Nephron progenitor cell (in vitro differentiated cells): ENCODE data around the gene PAGE2B.
"Not testable (repeated sequence)": the region's sequence is repeated elsewhere in the genome, so short reads cannot be mapped to it uniquely, and the experiment has no call there.

ENCODE experiments used
- DNase-seq: peaks from one replicate; pipeline ENCODE4 v3.0.0; 2021
- H3K27ac Mint-ChIP-seq: 2 replicates; pipeline ENCODE4 v1.8.0; 2021; ENCODE audit warnings: mild to moderate bottlenecking, moderate library complexity, mixed read lengths
- H3K27me3 Mint-ChIP-seq: 2 replicates; pipeline ENCODE4 v1.8.0; 2021; ENCODE audit warnings: mild to moderate bottlenecking, low read depth, mixed read lengths; ENCODE audit not compliant: poor library complexity
- H3K36me3 Mint-ChIP-seq: 2 replicates; pipeline ENCODE4 v1.8.0; 2021; ENCODE audit warnings: low read depth, mixed read lengths
- H3K4me1 Mint-ChIP-seq: 2 replicates; pipeline ENCODE4 v1.8.0; 2021; ENCODE audit warnings: mixed read lengths
- H3K4me3 Mint-ChIP-seq: 2 replicates; pipeline ENCODE4 v1.8.0; 2021; ENCODE audit warnings: mild to moderate bottlenecking, moderate library complexity, mixed read lengths
- H3K9me3 Mint-ChIP-seq: 2 replicates; pipeline ENCODE4 v1.8.0; 2021; ENCODE audit warnings: mild to moderate bottlenecking, moderate library complexity, mixed read lengths
- TF ChIP-seq, protein P1 (sequence below): fragments of 200-600 bp; sonication (generic); IDR thresholded peaks from 2 replicates; pipeline ENCODE4 v1.5.0; 2021; ENCODE audit warnings: antibody characterized with exemption

PAGE2B gene

DNA sequence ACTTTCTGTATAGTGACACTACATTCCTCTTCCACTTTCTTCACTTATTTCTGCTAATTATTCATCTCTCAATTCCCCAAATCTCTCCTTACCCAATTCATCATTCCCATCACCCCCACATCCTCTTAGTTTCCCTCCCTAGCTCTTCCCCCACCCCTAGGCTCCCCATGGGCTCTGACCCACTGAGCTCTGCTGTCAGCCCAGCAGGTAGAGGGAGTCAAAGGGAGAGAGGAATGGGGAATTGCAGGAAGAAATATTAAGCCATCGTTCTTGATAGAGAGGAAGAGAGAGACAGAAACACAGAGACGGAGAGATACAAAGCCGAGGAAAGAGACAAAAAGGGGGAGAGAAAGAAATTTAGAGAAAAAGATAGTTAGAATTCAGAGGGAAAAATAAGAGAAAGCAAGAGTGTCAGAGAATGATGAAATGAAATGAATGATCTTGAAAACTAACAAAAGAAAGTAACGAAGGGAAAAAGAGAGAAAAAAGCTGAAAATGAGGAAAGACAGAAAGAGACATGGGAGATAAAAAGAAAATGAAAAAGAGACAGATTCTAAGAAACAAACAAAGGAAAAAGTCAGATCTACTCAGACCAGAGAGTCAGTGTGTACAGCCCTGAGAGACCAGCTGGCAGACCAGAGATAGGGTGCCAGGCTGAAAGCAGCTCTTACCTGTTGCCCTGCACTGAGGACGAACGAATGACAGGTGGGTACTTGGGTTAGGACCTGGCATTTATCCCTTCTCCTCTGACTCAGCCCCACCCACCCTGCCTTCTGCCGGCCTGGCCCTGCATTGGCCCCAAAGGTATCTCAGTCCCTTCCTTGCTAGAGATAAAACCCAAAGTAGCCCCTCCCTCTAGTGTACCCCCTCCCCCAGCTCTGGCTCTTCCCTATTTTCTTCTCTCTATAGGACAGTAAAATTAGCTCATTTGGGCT is 44.3 kb upstream of the PAGE2B start, which contains the start of gene ALAS2:
Gene ALAS2, minus strand, starts transcription at position 707 of the 935 bp plus-strand sequence. CDS start 4,977 bp downstream, outside the sequence.
- peaks cover 5% of the 10 kb centered on the region for H3K27me3 Mint-ChIP-seq
- H3K4me3 Mint-ChIP-seq = no peak within 1 kb of the TSS
- TF ChIP-seq, protein P1, sequence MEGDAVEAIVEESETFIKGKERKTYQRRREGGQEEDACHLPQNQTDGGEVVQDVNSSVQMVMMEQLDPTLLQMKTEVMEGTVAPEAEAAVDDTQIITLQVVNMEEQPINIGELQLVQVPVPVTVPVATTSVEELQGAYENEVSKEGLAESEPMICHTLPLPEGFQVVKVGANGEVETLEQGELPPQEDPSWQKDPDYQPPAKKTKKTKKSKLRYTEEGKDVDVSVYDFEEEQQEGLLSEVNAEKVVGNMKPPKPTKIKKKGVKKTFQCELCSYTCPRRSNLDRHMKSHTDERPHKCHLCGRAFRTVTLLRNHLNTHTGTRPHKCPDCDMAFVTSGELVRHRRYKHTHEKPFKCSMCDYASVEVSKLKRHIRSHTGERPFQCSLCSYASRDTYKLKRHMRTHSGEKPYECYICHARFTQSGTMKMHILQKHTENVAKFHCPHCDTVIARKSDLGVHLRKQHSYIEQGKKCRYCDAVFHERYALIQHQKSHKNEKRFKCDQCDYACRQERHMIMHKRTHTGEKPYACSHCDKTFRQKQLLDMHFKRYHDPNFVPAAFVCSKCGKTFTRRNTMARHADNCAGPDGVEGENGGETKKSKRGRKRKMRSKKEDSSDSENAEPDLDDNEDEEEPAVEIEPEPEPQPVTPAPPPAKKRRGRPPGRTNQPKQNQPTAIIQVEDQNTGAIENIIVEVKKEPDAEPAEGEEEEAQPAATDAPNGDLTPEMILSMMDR = no peak
- peak within 1 kb of the TSS; percentile 43 for H3K27ac Mint-ChIP-seq
- H3K9me3 Mint-ChIP-seq = peaks cover 41% of the 10 kb centered on the region
- DNase-seq = no peak
- no peaks in the 10 kb centered on the region for H3K36me3 Mint-ChIP-seq
- H3K4me1 Mint-ChIP-seq = peaks cover 26% of the 10 kb centered on the region

DNA sequence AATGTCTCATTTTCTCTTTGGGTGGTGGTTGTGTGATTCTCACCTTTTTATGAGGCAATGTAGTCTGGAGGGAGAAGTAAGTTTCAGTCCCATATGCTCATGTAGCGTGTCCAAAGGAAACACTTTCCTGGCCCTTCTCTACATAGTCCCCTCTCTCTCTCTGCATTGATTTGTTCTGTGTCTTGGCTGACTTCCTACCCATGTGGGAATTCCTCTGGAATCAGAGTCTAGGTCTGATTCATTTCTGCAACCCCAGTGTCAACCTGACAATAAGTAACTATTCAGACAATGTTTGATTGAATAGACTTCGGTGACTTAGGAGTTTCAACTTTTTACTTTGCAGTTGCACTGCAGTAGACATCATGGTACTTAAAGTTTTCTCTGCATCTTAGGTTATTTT is 41.4 kb upstream of the PAGE2B start:
- H3K27me3 Mint-ChIP-seq = peaks cover 5% of the 10 kb centered on the region
- TF ChIP-seq, protein P1 = no peak
- peaks cover 23% of the 10 kb centered on the region for H3K9me3 Mint-ChIP-seq
- peaks cover 26% of the 10 kb centered on the region for H3K4me1 Mint-ChIP-seq
- no peak overlapping the region for H3K4me3 Mint-ChIP-seq
- no peaks in the 10 kb centered on the region for H3K36me3 Mint-ChIP-seq
- no peak for DNase-seq
- H3K27ac Mint-ChIP-seq = no peak overlapping the region

DNA sequence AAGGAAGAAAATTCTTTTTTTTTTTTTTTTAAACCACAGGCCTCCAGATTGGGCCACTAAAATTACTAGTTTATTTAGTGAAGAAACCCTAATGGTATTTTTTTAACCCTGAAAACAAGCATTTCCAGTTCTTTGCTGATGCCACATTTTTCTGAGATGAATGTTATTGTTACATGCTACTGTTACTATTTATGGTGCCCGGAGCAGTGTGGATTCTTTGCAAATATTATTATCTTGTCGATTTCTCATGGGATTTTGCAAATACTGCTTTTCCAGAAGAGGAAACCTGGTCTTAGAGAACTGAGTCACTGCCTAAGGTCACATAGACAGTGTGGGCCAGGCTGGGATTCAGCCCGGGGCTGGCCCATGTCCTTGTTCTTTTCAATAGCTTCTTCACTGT is 35.4 kb upstream of the PAGE2B start:
- TF ChIP-seq, protein P1 = no peak
- no peak overlapping the region for H3K4me3 Mint-ChIP-seq
- H3K27me3 Mint-ChIP-seq = no peaks in the 10 kb centered on the region
- peaks cover 37% of the 10 kb centered on the region for H3K9me3 Mint-ChIP-seq
- no peak overlapping the region for H3K27ac Mint-ChIP-seq
- no peak for DNase-seq
- H3K36me3 Mint-ChIP-seq = no peaks in the 10 kb centered on the region
- H3K4me1 Mint-ChIP-seq = no peaks in the 10 kb centered on the region

DNA sequence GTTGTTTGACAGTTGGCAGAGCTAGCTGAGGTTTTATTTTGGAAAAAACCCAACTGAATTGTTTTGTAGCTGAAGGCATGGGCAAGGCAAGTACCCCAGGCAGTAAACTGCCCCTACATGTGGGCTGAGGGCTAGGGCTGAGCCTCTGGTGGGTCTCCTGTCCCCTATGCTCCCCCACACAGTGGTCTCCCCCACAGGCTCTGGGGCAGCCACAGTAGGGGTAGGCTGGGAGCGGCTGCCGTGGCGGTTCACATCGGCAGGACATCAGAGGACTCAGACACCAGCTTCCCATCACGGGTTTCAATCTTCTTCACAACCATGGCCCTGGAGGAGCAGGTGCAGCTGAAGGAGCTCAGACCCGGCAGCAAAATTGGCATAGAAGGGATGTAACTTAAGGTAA is 33.3 kb upstream of the PAGE2B start:
- Mint-ChIP-seq H3K4me3 (no peak overlapping the region), H3K36me3 (no peaks in the 10 kb centered on the region), H3K9me3 (peaks cover 42% of the 10 kb centered on the region), H3K27me3 (no peaks in the 10 kb centered on the region), H3K4me1 (no peaks in the 10 kb centered on the region), H3K27ac (no peak overlapping the region)
- DNase-seq = no peak
- TF ChIP-seq, protein P1 = no peak

DNA sequence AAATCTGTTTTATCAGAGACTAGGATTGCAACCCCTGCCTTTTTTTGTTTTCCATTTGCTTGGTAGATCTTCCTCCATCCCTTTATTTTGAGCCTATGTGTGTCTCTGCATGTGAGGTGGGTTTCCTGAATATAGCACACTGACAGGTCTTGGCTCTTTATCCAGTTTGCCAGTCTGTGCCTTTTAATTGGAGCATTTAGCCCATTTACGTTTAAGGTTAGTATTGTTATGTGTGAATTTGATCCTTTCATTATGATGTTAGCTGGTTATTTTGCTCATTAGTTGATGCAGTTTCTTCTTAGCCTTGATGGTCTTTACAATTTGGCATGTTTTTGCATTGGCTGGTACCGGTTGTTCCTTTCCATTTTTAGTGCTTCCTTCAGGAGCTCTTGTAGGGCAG is 24.2 kb upstream of the PAGE2B start:
- H3K27ac Mint-ChIP-seq, H3K27me3 Mint-ChIP-seq, H3K4me3 Mint-ChIP-seq, H3K4me1 Mint-ChIP-seq, DNase-seq, H3K36me3 Mint-ChIP-seq: not testable (repeated sequence)
- H3K9me3 Mint-ChIP-seq = peaks cover 73% of the 10 kb centered on the region

DNA sequence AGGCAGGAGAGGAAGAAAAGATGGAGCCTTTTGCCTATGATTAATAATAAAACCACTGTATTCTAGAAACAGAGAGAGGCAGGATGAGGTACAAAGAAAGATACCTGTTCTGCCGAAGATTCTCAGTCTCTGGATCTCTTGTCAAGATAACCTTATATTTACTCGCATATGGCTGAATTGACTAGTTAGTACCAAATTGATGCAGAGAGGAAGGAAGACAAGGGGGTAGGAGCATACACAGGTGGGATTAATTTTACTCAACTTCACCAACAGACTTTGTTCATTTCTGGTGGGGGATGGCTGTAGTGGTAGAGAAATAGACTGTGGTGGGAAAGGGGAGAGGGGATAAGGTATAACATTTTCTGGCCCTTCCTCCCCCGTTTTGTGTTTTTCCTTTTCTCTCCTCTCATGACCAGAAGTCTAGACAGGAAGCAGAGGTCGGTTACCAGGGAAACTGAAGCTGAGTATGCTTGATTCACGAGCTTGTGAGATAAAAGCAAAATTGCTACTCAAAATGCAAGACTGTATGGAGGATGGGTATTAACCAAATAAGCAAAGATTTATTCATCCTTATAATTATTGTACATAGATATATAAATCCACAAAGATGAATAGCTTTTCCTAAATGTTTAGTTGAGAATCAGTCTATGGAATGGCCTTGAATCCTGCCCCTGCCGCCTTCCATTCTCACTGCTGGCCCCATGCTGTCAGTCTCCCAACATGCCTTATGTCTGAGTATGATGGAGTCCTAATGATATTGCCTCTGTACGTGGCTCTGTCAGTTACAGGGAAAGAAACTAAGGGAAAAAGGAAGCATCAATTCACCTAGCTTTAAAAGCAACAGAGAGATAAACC is 17.8 kb upstream of the PAGE2B start:
- Mint-ChIP-seq H3K36me3 (no peaks in the 10 kb centered on the region), H3K9me3 (peaks cover 38% of the 10 kb centered on the region), H3K4me1 (peaks cover 11% of the 10 kb centered on the region), H3K27me3 (peaks cover 7% of the 10 kb centered on the region), H3K4me3 (peak overlapping the region; percentile 27), H3K27ac (no peak overlapping the region)
- no peak for DNase-seq
- TF ChIP-seq, protein P1 = no peak
